HL-60 (cell line): Measurements from ENCODE around the gene ATP11A.

Source experiments
- GABPA ChIP-seq: IDR thresholded peaks from 2 replicates; pipeline ENCODE4 v1.6.1; 2012; ENCODE audit warnings: low read depth
- POLR2AphosphoS5 ChIP-seq: IDR thresholded peaks from 2 replicates; pipeline ENCODE4 v1.6.1; 2012; ENCODE audit warnings: low read depth
- SPI1 ChIP-seq: IDR thresholded peaks from 2 replicates; pipeline ENCODE4 v1.6.1; 2012; ENCODE audit warnings: low read depth, mild to moderate bottlenecking, borderline replicate concordance
- TF ChIP-seq, protein P1 (sequence below): IDR thresholded peaks from one replicate; pipeline ENCODE4 v1.5.1; 2011; ENCODE audit warnings: low read length, control low read depth, inconsistent platforms; ENCODE audit not compliant: insufficient read depth
- TF ChIP-seq, protein P2 (sequence below): IDR thresholded peaks from 2 replicates; pipeline ENCODE4 v1.6.1; 2012; ENCODE audit warnings: low read depth; ENCODE audit not compliant: insufficient replicate concordance

DNA sequence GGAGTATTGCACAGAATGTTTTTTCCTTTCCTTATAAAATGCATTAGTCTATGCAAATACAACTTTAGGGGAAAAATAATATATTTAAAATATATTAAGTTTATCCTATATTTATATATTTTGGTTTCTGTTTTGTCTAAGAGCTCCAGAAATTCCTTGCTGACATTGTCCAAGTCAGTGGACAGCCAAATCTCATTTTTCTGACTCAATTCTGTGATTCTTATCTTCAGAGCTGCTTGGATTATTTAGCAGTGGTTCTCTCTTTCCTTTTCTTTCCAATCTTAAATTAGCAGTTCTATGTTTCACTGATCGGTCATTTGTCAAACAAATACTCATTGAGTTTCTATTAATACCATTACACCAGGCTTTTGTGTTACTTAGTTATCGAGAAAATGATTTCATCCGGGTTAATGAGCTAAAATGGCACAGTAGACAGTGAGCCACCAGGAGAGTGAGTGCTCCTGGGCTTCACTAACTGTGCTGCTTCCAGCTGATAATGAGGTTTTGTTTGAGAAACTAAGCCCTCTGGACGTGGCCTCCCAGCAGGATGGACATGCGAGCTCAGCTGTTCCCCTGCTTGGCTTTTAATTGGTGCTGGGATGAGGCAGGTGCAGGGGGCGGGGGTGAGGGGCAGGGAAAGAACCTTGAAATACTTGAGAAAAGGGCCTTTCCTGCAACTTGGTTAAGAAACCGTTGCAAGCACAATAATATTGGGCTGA is 44.0 kb downstream of the ATP11A start:
- TF ChIP-seq, protein P1, sequence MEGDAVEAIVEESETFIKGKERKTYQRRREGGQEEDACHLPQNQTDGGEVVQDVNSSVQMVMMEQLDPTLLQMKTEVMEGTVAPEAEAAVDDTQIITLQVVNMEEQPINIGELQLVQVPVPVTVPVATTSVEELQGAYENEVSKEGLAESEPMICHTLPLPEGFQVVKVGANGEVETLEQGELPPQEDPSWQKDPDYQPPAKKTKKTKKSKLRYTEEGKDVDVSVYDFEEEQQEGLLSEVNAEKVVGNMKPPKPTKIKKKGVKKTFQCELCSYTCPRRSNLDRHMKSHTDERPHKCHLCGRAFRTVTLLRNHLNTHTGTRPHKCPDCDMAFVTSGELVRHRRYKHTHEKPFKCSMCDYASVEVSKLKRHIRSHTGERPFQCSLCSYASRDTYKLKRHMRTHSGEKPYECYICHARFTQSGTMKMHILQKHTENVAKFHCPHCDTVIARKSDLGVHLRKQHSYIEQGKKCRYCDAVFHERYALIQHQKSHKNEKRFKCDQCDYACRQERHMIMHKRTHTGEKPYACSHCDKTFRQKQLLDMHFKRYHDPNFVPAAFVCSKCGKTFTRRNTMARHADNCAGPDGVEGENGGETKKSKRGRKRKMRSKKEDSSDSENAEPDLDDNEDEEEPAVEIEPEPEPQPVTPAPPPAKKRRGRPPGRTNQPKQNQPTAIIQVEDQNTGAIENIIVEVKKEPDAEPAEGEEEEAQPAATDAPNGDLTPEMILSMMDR: no peak
- TF ChIP-seq, protein P2, sequence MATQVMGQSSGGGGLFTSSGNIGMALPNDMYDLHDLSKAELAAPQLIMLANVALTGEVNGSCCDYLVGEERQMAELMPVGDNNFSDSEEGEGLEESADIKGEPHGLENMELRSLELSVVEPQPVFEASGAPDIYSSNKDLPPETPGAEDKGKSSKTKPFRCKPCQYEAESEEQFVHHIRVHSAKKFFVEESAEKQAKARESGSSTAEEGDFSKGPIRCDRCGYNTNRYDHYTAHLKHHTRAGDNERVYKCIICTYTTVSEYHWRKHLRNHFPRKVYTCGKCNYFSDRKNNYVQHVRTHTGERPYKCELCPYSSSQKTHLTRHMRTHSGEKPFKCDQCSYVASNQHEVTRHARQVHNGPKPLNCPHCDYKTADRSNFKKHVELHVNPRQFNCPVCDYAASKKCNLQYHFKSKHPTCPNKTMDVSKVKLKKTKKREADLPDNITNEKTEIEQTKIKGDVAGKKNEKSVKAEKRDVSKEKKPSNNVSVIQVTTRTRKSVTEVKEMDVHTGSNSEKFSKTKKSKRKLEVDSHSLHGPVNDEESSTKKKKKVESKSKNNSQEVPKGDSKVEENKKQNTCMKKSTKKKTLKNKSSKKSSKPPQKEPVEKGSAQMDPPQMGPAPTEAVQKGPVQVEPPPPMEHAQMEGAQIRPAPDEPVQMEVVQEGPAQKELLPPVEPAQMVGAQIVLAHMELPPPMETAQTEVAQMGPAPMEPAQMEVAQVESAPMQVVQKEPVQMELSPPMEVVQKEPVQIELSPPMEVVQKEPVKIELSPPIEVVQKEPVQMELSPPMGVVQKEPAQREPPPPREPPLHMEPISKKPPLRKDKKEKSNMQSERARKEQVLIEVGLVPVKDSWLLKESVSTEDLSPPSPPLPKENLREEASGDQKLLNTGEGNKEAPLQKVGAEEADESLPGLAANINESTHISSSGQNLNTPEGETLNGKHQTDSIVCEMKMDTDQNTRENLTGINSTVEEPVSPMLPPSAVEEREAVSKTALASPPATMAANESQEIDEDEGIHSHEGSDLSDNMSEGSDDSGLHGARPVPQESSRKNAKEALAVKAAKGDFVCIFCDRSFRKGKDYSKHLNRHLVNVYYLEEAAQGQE: no peak
- TF ChIP-seq POLR2AphosphoS5 (no peak), GABPA (no peak), SPI1 (no peak)
